ENCODE data around the gene CCNYL1. TPM values are rescaled to one million over a fixed set of nuclear protein-coding genes. Genes with fewer than 3 reads are reported as not detected.

CCNYL1 gene
- total and polyA plus RNA-seq, 2 donors (not counting 1 experiment from before 2014, with no cell fraction given), result 8.8 to 18.4 TPM

DNA sequence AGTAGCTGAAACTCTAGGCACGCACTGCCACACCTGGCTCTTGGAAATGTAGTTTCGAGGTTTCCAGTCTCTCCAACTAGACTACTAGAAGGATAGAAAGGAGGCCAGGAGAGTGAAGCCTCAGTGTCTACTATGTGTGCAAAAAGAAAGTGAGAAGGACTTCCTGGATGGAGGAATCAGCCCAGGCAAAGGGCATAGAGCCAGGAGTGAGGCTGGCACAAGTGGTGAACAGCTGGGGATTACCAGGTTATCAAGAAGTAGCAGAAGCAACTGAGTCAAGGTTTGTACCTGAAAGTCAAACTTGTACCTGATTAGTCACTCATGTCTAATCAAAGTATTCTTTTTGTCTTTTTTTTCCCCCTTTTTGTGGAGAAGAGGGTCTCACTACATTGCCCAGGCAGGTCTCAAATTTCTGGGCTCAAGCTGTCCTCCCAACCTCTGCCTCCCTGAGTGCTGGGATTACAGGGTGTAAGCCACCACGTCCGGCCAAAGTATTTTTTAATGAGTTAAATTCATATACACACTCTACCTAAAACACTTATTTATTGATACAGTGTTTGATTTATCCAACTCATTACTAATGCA is 67.0 kb downstream of the CCNYL1 start:
- no peaks in the 10 kb centered on the region for H4K20me1 ChIP-seq (ENCODE audit: control insufficient read depth, extremely low read depth, insufficient read depth, low read length)
- no peak overlapping the region for H3K4me2 ChIP-seq (ENCODE audit: extremely low read depth, insufficient read depth, low read length)
- H3K9me3 ChIP-seq (ENCODE audit: control insufficient read depth, insufficient read depth, low read depth, low read length), result no peaks in the 10 kb centered on the region
- H3K27me3 ChIP-seq (ENCODE audit: control insufficient read depth, insufficient read depth, low read length), result peaks cover 3% of the 10 kb centered on the region
- no peak overlapping the region for H3K9ac ChIP-seq (ENCODE audit: insufficient read depth, low read length)
- no peaks in the 10 kb centered on the region for H3K79me2 ChIP-seq (ENCODE audit: control insufficient read depth, insufficient read depth, low read length)
- H3K4me1 ChIP-seq (ENCODE audit: control insufficient read depth, extremely low read depth, insufficient read depth, low read length), result no peaks in the 10 kb centered on the region
- no peaks in the 10 kb centered on the region for H3K36me3 ChIP-seq (ENCODE audit: control insufficient read depth, insufficient read depth, low read length)
- H3K27ac ChIP-seq (ENCODE audit: insufficient read depth, low read length), result no peak overlapping the region
- DNase-seq (ENCODE audit: low read depth in 2 of 2), result no peak
- no peak overlapping the region for H2AFZ ChIP-seq (ENCODE audit: low read length)
- TF ChIP-seq, protein P1, sequence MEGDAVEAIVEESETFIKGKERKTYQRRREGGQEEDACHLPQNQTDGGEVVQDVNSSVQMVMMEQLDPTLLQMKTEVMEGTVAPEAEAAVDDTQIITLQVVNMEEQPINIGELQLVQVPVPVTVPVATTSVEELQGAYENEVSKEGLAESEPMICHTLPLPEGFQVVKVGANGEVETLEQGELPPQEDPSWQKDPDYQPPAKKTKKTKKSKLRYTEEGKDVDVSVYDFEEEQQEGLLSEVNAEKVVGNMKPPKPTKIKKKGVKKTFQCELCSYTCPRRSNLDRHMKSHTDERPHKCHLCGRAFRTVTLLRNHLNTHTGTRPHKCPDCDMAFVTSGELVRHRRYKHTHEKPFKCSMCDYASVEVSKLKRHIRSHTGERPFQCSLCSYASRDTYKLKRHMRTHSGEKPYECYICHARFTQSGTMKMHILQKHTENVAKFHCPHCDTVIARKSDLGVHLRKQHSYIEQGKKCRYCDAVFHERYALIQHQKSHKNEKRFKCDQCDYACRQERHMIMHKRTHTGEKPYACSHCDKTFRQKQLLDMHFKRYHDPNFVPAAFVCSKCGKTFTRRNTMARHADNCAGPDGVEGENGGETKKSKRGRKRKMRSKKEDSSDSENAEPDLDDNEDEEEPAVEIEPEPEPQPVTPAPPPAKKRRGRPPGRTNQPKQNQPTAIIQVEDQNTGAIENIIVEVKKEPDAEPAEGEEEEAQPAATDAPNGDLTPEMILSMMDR (conservative IDR thresholded peaks at IDR 0.05 in 1 of 2, IDR thresholded peaks at IDR 0.05 in 1 of 2; ENCODE audit: low read depth in 1 of 2, low read length in 2 of 2), result no peak
- no peak for TF ChIP-seq EZH2 (IDR thresholded peaks at IDR 0.05; ENCODE audit: low read length, missing control alignments)
- no peak overlapping the region for H3K4me3 ChIP-seq (replicated peaks in 1 of 4; ENCODE audit: control extremely low read depth in 1 of 4, insufficient read depth in 1 of 4, low read depth in 3 of 4, low read length in 4 of 4)

DNA sequence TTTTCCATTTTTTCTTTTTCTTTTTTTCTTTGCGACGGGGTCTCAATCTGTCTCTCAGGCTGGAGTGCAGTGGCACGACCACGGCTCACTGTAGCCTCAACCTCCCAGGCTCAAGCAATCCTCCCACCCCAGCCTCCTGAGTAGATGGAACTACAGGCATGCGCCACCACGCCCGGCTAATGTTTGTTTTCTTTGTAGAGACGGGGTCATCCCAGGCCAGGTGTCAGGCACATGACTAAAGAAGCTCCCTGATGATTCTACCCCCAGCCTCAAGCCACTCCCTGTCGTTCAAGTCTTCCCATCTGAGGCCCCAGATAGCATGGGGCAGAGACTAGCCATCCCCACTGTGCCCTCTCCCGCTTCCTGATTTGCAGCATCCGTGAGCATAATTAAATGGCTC is 68.1 kb downstream of the CCNYL1 start:
- no peak overlapping the region for H3K9ac ChIP-seq (ENCODE audit: insufficient read depth, low read length)
- no peak for TF ChIP-seq EZH2 (IDR thresholded peaks at IDR 0.05; ENCODE audit: low read length, missing control alignments)
- TF ChIP-seq, protein P1 (conservative IDR thresholded peaks at IDR 0.05 in 1 of 2, IDR thresholded peaks at IDR 0.05 in 1 of 2; ENCODE audit: low read depth in 1 of 2, low read length in 2 of 2), result no peak
- no peaks in the 10 kb centered on the region for H4K20me1 ChIP-seq (ENCODE audit: control insufficient read depth, extremely low read depth, insufficient read depth, low read length)
- no peak overlapping the region for H3K4me3 ChIP-seq (replicated peaks in 1 of 4; ENCODE audit: control extremely low read depth in 1 of 4, insufficient read depth in 1 of 4, low read depth in 3 of 4, low read length in 4 of 4)
- no peaks in the 10 kb centered on the region for H3K36me3 ChIP-seq (ENCODE audit: control insufficient read depth, insufficient read depth, low read length)
- H3K27me3 ChIP-seq (ENCODE audit: control insufficient read depth, insufficient read depth, low read length), result peaks cover 3% of the 10 kb centered on the region
- H3K9me3 ChIP-seq (ENCODE audit: control insufficient read depth, insufficient read depth, low read depth, low read length), result no peaks in the 10 kb centered on the region
- H3K79me2 ChIP-seq (ENCODE audit: control insufficient read depth, insufficient read depth, low read length), result no peaks in the 10 kb centered on the region
- H2AFZ ChIP-seq (ENCODE audit: low read length), result no peak overlapping the region
- H3K4me2 ChIP-seq (ENCODE audit: extremely low read depth, insufficient read depth, low read length), result no peak overlapping the region
- no peaks in the 10 kb centered on the region for H3K4me1 ChIP-seq (ENCODE audit: control insufficient read depth, extremely low read depth, insufficient read depth, low read length)
- H3K27ac ChIP-seq (ENCODE audit: insufficient read depth, low read length), result no peak overlapping the region
- DNase-seq (ENCODE audit: low read depth in 2 of 2), result no peak

DNA sequence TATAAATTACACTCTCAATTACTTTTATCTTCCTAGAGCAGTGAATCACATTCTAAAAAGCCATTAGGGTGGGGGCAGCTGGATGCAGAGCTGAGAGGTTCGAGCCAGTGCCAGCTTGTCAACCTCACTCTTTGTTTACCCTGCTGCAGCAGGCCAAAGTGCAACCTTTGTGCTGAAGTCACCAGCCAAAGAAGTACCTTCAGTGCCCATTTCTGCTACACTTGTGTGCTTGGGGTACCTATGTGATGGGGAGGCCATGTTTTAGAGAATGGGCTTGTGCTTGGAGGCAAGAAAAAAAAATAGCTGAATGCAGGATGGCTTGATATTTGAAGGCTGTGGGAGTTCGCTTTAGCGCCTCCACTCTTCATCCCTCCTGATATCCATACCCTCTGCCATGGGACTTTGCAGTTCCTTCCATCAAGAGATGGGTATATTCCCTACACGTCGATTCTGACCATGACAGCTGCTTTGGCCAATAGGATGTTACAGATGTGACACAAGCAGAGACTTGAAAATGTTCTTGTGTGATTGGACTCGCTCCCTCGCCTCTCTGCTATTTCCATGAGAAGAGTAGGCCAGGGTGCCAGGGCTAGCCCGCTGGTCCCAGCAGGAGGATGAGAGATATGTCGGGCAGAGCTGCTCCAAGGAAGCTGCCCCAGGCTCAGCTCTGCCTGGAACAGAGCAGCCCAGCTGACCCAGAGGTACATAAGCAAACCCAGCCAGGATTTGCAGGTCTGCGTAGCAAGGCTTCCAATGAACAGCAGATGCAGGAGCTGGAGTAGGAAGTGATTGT is 71.0 kb downstream of the CCNYL1 start:
- H3K4me3 ChIP-seq (replicated peaks in 1 of 4; ENCODE audit: control extremely low read depth in 1 of 4, insufficient read depth in 1 of 4, low read depth in 3 of 4, low read length in 4 of 4), result no peak overlapping the region
- no peak overlapping the region for H3K4me2 ChIP-seq (ENCODE audit: extremely low read depth, insufficient read depth, low read length)
- no peaks in the 10 kb centered on the region for H4K20me1 ChIP-seq (ENCODE audit: control insufficient read depth, extremely low read depth, insufficient read depth, low read length)

More for the DNA sequence above, 71.0 kb downstream of the CCNYL1 start:
- peaks cover 3% of the 10 kb centered on the region for H3K27me3 ChIP-seq (ENCODE audit: control insufficient read depth, insufficient read depth, low read length)
- no peaks in the 10 kb centered on the region for H3K79me2 ChIP-seq (ENCODE audit: control insufficient read depth, insufficient read depth, low read length)
- no peaks in the 10 kb centered on the region for H3K4me1 ChIP-seq (ENCODE audit: control insufficient read depth, extremely low read depth, insufficient read depth, low read length)
- no peaks in the 10 kb centered on the region for H3K36me3 ChIP-seq (ENCODE audit: control insufficient read depth, insufficient read depth, low read length)
- no peak for DNase-seq (ENCODE audit: low read depth in 2 of 2)
- no peak overlapping the region for H3K9ac ChIP-seq (ENCODE audit: insufficient read depth, low read length)
- no peak overlapping the region for H2AFZ ChIP-seq (ENCODE audit: low read length)
- no peak overlapping the region for H3K27ac ChIP-seq (ENCODE audit: insufficient read depth, low read length)
- no peaks in the 10 kb centered on the region for H3K9me3 ChIP-seq (ENCODE audit: control insufficient read depth, insufficient read depth, low read depth, low read length)
- TF ChIP-seq EZH2 (IDR thresholded peaks at IDR 0.05; ENCODE audit: low read length, missing control alignments), result no peak
- TF ChIP-seq, protein P1 (conservative IDR thresholded peaks at IDR 0.05 in 1 of 2, IDR thresholded peaks at IDR 0.05 in 1 of 2; ENCODE audit: low read depth in 1 of 2, low read length in 2 of 2), result no peak

All from fibroblast of lung (primary cell).